ENCODE results near the gene RBMS3.
"Not testable (repeated sequence)": the region's sequence is repeated elsewhere in the genome, so short reads cannot be mapped to it uniquely, and the experiment has no call there.

The RBMS3 gene

DNA sequence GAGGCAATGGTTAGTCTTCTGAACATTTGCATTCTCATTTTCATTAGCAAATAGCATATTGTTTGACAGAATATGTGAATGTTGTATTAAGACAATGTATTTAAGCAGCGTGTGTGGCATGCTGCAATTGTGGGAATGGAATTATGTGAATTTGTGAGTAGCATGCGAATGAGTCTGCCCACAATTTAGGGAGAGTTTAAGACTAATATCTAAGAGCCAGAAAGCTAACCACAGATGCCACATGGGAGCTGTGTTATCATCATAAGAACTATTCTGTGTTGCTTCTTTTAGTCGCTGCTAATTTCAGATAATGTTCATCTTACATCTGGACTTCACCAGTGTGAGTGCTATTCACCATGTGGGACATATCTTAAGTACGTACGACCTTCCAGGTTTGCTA is 494.5 kb downstream of the RBMS3 start:
- DNase-seq (ENCODE audit: low read depth in 2 of 2) = no peak

DNA sequence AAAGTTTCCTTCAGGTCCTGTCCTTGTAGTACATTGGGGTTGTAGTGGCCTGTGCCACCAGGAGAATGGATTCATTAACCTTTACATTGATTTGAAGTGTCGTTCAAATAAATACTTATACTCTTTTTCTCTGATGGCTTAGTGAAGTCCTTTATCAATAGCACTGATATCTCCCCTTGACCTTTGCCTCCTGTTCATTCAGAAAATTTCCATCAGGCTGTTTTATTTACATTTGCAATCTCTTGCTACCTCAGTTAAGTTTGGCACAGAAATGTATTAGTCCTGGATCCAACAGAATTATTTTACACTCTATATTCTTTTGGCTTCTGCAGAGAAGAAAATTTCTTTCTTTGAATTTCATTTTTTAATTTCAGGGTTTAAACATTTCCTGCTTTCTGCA is 497.0 kb downstream of the RBMS3 start:
- DNase-seq (ENCODE audit: low read depth in 2 of 2) = no peak

DNA sequence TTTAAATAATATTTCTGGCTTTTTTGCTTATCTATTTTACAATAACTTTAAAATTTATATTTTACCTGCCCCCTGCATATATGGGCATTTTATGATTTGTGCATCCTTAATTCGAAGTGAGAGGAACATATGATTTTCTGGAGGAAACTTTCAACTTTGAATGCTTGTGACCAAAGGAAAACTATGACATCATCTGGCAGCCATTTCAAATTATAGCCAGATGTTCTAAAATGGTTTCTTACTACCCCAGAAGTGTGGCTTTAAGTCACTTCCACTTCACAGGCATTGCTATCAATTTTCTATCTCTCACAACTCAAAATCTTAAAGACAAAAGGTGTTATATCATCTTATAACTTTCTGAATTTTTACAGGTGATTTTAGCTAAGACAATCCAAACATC is 508.8 kb downstream of the RBMS3 start:
- DNase-seq (ENCODE audit: low read depth in 2 of 2) = no peak

DNA sequence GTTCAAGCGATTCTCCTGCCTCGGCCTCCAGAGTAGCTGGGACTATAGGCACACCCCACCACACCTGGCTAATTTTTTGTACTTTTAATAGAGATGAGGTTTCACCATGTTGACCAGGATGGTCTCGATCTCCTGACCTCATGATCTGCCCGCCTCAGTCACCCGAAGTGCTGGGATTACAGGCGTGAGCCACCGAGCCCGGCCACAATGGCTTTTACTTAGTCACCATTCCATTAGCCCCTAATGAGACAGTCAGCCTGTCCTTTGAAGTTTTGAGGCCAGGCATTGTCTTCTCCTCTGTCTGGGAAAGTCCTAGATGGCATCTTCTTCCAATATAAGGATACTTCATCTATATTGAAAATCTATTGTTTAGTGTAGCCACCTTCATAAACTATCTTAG is 515.9 kb downstream of the RBMS3 start:
- no peak for DNase-seq (ENCODE audit: low read depth in 2 of 2)

DNA sequence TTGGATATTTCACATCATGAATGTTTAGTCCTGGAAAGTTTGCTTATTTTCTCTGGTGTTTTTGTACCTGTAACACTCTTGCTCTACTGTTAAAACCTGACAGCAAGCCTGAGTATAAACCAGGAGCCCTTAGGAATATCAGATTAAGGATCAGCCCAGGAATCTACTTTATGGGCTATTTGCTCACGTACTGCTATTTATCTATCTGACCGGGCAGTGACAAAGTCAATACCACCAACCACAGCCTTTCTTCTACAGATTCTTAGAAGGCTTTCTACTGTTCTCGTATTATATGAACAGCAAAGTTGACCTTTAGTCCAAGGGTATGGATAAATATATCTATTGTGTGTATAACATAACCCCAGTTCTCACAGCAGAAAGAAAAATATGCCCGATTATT is 521.2 kb downstream of the RBMS3 start:
- no peak for DNase-seq (ENCODE audit: low read depth in 2 of 2)

DNA sequence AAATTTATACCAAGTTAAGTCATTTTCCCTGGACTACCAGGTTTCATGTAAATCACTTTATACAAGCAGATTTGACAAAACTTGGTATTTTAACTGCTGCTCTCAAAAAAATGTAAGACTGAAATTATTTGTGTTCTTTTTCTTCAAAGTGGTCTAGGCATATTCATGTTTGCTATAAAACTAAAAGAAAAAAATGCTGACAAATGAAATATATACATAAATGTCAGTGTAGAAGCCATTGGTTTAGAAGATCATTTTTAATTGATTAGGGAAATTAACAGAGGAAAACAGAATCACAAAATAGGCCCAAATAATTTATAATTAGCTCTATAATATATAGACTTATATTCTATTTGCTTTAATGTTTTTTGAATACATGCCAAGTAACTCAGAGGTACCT is 523.2 kb downstream of the RBMS3 start:
- DNase-seq (ENCODE audit: low read depth in 2 of 2) = no peak

DNA sequence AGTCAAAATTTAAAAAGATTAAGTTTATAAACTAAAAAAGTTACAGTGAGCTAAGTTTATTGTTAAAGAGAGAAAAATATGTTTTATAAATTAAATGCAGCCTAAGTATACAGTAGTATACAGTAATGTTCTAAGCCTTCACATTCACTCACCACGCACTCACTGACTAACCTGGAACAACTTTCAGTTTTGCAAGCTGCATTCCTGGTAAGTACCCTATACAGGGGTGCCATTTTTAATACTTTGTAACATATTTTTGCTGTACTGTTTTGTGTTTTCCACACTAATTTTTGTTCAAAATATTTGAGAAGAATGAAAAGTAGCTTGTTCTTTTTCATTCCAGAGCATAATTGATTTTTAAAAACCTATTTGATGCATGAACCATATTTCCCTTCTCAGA is 524.9 kb downstream of the RBMS3 start:
- no peak for DNase-seq (ENCODE audit: low read depth in 2 of 2)

DNA sequence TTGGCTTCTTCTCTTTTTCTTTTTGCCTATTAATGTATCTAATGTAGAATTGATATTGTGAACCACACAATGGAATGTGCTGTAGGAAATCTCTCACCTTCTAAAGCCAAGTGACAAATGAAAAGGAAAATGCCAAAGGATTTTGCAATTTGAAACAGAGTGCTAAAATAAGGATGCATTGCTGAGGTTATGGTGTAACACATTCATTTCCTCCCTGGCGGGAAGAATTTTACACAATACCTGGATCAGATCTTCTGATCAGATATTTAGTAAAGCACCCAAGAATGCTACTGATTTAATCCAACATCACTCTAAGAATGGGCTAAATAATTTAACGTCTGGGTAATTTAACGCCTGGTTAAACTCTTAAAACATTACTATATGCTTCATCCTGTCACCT is 527.5 kb downstream of the RBMS3 start:
- DNase-seq (ENCODE audit: low read depth in 2 of 2) = not testable (repeated sequence)

DNA sequence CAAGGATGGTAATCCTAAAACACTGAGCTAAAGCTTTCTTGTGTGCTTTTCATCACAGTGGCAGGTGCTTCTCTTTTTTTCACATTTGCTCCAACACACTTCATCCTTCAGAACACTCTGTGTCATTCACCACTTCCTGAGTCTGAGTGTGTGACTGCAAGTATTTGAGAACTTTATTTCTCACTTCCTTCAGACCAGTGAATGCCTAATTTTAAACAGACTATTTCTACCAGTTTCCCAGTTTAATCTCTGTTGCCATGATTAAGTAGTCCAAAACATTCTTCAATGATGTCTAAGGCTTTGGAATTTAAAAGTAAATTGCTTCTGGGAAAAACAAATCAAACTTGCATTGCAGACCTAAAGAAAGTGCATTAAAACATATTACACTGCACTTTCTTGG is 541.2 kb downstream of the RBMS3 start:
- no peak for DNase-seq (ENCODE audit: low read depth in 2 of 2)

DNA sequence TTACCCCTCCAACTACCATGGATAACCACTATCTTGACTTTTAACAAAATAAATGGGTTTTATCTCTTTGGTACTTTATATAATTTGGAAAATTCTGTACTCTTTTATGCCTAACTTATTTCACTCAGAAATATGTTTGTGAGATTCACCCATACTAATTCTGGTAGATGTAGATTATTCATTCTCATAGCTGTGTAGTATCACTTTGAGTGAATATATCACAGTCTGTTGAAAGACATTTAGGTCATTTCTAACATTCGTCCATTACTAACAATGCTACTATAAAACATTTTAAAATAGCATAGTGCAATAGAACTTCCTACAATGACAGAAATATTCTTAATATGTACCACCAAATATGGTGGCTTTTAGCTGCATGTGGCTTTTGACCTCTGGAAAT is 542.4 kb downstream of the RBMS3 start:
- no peak for DNase-seq (ENCODE audit: low read depth in 2 of 2)

DNA sequence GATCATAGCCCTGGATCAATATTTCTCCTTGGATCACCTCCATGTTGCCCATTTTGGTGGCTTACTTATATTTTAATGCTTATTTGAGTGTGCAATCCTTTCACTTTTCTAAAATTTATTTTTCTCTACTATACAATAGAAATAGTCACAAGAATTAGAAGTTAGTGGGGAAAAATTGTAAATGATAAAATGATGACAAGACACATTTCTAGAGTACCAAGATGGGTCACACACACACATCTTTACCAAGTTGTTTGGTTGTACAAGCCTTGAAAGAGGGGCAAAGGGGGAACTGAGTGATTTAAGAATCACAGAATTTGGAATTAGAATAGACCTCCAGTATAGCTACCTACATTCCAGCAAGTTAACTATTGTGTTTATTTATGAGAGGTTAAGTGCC is 545.8 kb downstream of the RBMS3 start:
- DNase-seq (ENCODE audit: low read depth in 2 of 2) = no peak

DNA sequence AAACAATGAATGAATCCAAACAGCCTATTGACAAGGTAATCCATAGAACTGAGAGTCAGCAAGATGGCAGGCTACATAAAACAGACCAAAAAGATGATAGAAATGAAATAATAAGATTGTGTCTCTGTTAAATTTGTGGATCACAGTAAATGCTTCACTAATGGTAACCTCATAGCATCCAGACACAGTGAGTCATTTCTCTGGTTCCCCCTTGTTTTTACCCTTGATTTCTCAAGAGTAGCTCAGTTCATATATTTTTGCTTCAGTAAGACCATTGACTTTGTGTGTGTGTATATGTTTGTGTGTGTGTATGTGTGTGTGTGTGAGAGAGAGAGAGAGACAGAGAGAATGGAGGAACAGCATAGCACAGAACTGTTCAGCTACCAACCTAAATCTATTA is 546.9 kb downstream of the RBMS3 start:
- DNase-seq (ENCODE audit: low read depth in 2 of 2) = no peak

DNA sequence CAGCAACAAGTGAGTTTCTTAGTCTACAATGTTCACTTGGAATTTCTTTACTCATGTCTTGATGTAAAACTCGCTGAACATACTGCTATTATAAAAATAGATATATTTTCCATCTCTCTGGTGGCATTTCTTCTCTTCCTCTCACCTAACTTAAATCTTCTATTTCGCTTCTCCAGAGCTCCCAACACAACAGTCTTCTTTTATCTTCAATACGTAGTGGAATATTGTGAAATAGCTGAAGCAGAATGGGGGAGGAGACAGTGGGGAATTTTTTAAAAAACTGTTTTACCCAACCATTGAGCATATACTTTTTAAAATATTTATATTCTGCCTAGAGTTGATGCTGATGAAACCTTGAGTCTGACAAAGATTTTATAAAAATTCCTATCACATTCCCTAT is 548.5 kb downstream of the RBMS3 start:
- no peak for DNase-seq (ENCODE audit: low read depth in 2 of 2)

DNA sequence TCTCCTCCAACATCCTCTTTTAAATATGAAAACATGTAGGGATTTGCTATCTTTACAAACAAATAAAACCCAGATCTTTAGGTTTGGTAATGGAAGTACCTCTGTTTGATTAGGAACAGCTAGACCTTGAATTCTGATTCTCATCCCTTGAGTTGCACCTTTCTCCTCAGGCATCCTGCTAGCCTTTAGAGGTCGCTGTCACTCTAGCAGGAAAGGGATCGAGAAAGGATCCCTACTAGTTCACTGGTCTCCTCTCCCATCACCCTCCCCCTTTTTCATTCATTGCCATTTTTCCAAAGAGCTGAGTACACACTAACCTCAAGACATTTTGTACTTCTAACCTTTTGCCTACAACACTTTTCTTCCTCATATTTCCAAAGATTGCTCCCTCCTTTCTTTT is 569.8 kb downstream of the RBMS3 start:
- DNase-seq (ENCODE audit: low read depth in 2 of 2) = no peak

DNA sequence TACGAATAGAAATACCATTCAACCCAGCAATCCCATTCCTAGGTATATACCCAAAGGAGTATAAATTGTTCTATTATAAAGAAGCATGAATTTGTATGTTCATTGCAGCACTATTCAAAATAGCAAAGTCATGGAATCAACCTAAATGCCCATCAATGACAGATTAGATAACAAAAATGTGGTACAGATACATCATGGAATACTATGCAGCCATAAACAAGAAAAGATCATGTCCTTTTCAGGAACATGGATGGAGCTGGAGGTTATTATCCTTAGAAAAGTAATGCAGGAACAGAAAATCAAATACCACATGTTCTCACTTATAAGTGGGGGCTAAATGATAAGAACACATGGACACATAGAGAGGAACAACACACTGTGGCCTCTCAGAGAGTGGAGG is 571.9 kb downstream of the RBMS3 start:
- DNase-seq (ENCODE audit: low read depth in 2 of 2) = no peak

DNA sequence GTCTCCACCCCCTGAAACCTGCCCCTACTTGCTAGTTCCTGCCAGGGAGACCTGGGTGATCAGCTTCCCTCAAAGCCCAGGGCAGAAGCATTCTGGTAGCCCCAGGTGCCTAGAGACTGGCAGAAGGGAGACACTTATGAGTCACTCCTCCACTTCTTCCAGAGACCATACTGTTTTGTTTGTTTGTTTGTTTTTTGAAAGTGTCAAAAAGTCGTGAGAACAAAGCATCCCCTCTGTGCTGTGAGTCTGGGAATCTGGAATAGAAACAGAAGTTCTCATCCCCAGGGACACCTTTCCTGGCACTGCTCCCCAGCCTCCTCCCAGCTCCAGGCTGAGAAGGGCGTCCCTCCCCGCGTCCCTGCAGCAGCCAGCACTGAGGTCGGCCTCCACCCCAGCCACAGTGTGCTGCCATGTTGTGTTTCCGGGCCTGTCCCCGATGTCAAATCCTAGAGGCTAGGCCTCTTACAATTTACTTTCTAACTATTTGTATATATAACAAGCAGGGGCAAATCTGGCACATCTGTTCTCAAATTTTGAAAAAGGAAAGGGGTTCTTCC is 573.0 kb downstream of the RBMS3 start:
- DNase-seq (ENCODE audit: low read depth in 2 of 2) = no peak

DNA sequence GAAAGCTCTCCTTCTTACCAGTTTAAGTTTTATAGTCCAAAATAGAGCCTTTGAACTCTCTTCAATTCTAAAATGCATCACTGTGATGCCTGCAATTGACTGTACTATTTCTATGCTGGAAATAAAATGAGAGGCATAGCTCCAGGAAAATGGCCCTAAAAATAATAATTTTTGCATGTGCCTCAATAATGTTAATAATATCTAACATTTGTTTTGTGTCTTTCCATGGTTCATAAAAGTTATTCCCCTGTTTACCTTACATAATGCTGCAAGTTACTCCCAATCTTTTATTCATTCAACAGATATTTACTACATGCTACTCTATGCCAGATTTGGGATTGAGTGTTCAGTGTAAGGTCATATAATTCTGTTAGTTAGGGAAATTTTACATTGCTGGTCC is 574.0 kb downstream of the RBMS3 start:
- DNase-seq (ENCODE audit: low read depth in 2 of 2) = no peak

DNA sequence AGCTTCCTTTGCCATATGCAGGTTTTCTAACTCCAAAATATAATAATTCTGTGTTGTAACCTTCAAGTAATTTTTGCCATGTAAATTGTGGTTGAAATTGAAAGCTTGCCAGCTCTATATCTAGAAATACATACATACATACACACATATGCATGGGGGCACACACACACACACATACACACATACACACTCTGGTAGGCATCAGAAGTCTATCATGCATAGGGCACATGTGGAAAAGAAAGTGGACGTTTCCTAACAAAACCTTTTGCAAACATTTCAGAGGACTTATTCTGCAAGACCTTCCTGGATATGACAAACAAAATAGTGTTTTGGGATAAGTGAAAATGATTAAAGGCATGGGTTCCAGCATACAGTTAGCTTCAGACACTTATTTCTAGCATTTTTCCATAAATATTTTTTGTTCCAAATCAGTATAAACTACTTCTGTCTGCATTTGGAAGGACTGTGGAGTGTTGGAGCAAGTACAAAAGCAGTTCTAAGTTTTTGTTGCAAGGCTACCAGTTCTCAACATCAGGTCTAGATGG is 578.9 kb downstream of the RBMS3 start:
- no peak for DNase-seq (ENCODE audit: low read depth in 2 of 2)

DNA sequence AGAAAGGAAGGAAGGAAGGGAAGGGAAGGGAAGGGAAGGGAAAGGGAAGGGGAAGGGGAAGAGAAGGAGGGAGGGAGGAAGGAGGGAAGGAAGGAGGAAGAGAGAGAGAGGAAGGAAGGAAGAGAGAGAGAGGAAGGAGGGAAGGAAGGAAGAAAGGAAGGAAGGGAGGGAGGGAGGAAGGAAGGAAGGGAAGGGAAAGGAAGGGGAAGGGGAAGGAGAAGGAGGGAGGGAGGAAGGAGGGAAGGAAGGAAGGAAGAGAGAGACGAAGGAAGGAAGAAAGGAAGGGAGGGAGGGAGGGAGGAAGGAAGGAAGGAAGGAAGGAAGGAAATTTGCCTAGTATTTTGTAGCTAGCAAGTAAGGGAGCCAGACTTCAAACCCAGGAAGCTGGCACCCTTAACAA is 583.9 kb downstream of the RBMS3 start:
- DNase-seq (ENCODE audit: low read depth in 2 of 2) = no peak

DNA sequence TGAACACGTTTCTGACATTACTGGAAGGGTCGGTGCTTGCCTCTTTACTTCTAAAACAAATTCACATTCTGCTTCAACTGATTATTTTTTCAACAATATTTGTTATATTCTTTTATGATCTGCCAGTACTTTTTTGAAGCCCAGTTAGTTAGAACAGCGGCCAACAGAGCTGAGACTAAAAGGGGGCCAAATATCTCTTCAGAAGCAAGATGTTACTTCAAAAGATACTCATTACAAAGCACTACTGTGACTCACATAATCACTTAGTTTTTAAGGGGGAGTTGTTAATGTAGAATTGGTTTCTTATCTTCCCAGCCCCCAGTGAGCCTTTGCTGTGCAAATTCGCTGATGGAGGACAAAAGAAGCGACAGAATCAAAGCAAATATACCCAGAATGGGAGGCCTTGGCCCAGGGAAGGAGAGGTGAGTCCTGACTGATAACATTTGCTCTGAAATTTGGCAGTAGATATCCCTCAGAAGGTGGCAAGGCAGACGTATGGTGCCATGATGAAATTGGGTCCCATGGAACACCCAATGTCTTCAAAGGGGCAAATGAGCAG is 587.8 kb downstream of the RBMS3 start:
- DNase-seq (ENCODE audit: low read depth in 2 of 2) = no peak

DNA sequence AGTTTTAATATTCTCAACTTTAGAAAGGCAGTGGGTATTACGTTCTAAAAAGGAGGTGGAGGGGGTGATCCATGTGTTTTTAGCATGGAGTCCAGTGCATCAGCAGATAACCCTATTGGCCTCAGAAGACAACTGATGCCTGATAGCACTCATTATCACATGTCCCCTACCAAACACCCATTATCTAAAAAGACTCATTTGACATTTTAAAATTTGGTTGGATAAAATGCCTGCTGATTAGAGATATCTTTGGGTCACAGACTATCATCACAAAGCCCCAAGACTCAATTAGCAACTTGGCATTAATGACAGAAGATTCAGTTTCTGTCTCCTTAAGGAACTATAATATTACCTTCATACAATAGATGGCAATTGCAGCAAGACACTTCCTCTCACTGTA is 589.3 kb downstream of the RBMS3 start:
- no peak for DNase-seq (ENCODE audit: low read depth in 2 of 2)

DNA sequence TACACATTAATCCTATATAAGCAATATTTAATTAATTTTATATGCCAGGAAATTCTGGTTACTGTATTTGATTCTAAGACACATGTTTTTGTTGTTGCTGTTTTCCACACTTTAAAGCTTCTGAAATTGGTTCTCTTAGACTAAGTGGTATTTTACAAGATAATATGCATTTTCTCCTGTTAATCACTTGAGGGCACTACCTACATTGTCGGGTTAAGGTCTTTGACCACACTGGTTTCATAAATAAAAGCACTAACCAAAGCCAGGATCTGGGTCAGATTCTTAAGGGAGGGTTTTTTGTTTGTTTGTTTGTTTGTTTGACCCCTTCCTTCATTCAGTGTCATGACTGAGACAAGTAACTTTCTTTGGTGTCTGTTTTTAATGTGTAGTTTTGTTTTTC is 590.2 kb downstream of the RBMS3 start:
- no peak for DNase-seq (ENCODE audit: low read depth in 2 of 2)

DNA sequence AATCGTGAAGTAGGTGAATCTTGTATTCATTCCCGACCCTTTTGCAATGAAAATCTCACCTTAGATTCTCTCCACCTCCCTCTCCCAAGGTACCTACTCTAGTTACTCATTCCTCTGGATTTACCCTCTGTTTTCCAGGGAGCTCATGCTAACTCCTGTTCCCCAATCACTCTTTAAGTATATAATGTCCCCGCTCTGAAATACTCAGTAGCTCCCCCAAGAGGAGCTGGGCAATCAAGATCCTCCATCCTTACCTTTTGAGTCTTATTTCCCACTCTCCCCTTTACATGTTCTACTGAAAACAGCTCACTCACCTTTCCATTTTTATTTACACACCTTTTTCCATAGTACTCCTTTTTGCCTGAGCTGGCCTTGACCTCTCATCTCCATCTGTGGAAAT is 599.9 kb downstream of the RBMS3 start:
- DNase-seq (ENCODE audit: low read depth in 2 of 2) = no peak

DNA sequence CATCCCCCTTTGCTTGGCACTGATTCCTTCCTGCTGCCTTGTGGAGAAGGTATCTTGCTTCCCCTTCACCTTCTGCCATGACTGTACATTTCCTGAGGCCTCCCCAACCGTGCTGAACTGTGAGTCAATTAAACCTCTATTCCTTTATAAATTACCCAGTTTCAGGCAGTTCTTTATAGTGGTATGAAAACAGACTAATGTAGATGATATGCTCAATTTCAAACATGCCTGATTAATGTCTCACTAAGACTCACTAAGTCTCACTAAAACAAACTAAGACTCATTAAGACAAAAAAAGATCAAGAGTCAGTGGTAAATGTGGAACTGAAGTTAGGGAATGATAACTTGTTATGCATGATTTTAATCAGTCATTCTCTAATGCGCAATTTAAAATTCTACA is 606.6 kb downstream of the RBMS3 start:
- no peak for DNase-seq (ENCODE audit: low read depth in 2 of 2)
